Measurements from ENCODE around the gene PLIN5. TPM values are rescaled to one million over a fixed set of nuclear protein-coding genes. Genes with fewer than 3 reads are reported as not detected.

PLIN5 gene
- total and polyA plus RNA-seq, 4 experiments from 2014 or later: 0.28 to 2.2 (median 1.4) TPM; not detected in 1

DNA sequence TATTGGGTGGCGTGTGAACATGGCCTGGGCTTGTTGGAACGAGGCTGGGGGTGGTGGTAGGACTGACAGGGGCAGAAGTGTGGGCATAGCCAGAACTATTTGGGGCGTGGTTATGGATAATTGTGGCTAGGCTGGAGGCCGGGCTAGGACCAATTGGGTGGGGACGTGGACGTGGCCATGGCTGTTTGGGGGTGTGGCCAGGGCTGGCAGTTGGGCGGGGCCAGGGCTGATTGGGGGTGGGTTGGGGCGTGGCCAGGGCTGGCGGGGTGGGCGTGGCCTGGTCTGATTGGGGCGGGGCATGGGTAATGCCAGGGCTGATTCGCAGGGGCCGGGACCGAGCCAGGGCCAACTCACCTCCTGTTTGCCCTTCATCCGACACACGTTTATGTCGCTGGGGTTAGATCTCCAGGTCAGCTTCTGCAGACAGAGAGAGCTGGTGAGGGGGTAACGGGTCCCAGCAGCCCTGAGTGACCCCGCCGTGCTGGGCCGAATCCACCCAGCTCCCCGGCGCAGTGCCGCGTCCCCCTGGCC lies 21.6 kb upstream of the PLIN5 start:
- Mint-ChIP-seq H3K36me3 (no peaks in the 10 kb centered on the region), H3K27me3 (peaks cover 6 to 7% of the 10 kb centered on the region in 2 donors), H3K27ac (no peak overlapping the region), H3K9me3 (peaks cover 0 to 3% (median 0%) of the 10 kb centered on the region in 8 donors), H3K4me1 (peaks cover 0 to 5% (median 1%) of the 10 kb centered on the region in 4 donors), H3K4me3 (no peak overlapping the region)
- ChIA-PET CTCF (ENCODE audit: partially characterized antibody) (interaction anchor here (0.9 kb wide), 1 partner anchor 80 kb away, joined by 5 read pairs; no protein-coding TSS in a partner anchor), POLR2A (ENCODE audit: partially characterized antibody) (no interaction called here)
- Histone ChIP-seq H3K4me3 (ENCODE audit: low read length in 2 of 2) (no peak overlapping the region), H3K27ac (ENCODE audit: low read depth, low read length) (no peak overlapping the region), H3K27me3 (ENCODE audit: insufficient read depth, low read length) (no peaks in the 10 kb centered on the region), H3K9me3 (ENCODE audit: control insufficient read depth in 1 of 2, low read length in 2 of 2) (no peaks in the 10 kb centered on the region), H3K4me1 (ENCODE audit: insufficient read depth, low read length) (no peaks in the 10 kb centered on the region), H3K36me3 (ENCODE audit: insufficient read depth, low read length) (no peaks in the 10 kb centered on the region)
- no peak for DNase-seq
- intact Hi-C loops (cut with micrococcal nuclease): no loop called here

DNA sequence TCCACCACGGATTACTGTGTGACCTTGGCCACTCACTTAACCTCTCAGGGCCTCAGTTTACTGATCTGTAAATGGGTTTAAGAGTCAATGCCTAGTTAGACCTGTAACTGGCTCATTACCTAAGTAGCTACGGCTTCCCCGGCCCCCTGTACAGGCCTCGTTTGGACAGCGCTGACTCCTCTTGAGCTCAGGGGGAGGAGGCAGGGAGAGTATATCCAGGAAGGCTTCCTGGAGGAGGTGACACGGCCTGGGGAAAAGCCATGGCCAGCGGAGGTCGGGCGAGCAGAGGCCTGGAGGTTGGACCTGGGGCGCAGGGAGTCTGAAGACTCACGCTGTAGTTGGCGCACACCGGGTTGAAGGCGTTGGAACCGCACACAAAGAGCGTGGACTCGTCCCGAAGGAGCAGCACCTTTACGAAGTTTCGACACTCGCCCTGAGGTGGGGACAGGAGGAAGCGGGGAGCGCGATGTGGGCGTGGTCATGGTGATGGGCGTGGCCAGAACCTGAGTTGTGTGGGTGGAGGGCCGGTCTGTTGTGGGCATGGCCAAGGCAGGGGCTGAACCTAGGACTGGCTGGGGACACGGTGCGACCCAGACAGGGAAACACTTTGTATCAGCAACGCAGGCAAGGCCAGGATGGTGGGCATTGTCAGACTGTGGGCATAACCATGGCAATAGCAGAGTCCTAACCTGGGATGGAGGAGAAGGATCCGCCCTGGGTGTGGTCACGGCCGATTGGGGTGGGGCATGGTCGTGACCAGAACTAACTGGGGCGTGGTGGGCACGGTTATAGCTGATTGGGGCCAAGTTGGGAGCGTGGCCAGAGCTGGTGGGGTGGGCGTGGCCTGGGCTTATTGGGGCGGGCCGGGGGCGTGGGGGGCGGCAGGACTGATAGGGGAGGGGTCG lies 20.9 kb upstream of the PLIN5 start:
- DNase-seq: no peak
- ChIA-PET POLR2A (ENCODE audit: partially characterized antibody) (no interaction called here), CTCF (ENCODE audit: partially characterized antibody) (no interaction called here)
- intact Hi-C loops (cut with micrococcal nuclease): no loop called here
- peaks cover 0 to 5% (median 1%) of the 10 kb centered on the region in 4 donors for H3K4me1 Mint-ChIP-seq
- H3K27ac Mint-ChIP-seq: peak overlapping the region in 1 of 7 donors; percentile 30
- Histone ChIP-seq H3K27ac (ENCODE audit: low read depth, low read length) (no peak overlapping the region), H3K36me3 (ENCODE audit: insufficient read depth, low read length) (no peaks in the 10 kb centered on the region), H3K27me3 (ENCODE audit: insufficient read depth, low read length) (no peaks in the 10 kb centered on the region), H3K9me3 (ENCODE audit: control insufficient read depth in 1 of 2, low read length in 2 of 2) (no peaks in the 10 kb centered on the region), H3K4me3 (ENCODE audit: low read length in 2 of 2) (no peak overlapping the region), H3K4me1 (ENCODE audit: insufficient read depth, low read length) (no peaks in the 10 kb centered on the region)
- no peaks in the 10 kb centered on the region for H3K36me3 Mint-ChIP-seq
- H3K27me3 Mint-ChIP-seq: peaks cover 6 to 7% of the 10 kb centered on the region in 2 donors
- no peak overlapping the region for H3K4me3 Mint-ChIP-seq
- peaks cover 0 to 3% (median 0%) of the 10 kb centered on the region in 8 donors for H3K9me3 Mint-ChIP-seq

DNA sequence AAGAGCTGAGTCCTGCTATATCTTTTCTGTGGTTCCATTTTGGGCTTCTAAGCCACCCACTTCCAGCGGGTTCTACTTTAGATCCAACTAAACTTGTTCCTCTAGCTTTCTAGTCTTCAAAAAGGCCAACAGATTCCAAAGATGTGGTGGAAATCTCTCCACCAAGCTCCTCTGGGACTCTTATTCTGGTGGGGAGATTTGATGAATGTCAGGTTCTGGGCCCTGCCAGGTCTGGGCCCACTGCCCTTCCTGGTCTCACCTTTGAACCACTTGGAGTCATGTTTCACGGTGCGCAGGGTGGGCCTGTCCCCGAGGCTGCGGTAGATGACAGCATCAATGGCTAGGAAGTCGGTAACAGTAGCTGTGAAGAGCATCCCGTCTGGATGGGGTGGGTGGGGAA lies 19.7 kb upstream of the PLIN5 start:
- ChIA-PET POLR2A (ENCODE audit: partially characterized antibody) (no interaction called here), CTCF (ENCODE audit: partially characterized antibody) (no interaction called here)

DNA sequence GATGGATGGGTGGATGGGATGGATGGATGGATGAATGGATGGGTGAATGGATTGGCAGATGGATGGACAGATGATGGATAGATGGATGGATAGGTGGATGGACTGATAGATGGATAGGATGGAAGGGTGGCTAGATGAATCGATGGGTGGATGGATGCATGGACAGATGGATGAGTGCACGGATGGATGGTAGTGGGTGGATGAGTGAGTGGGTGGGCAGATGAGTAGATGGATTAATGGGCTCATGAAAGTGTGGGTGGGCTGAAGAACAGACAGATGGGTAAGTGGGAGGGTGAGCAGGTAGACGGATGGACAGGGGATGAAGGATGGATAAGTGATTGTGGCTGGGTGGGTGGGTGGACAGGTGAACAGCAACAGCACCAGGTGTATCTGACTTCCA lies 18.8 kb upstream of the PLIN5 start:
- Histone ChIP-seq H3K27me3 (ENCODE audit: insufficient read depth, low read length) (no peaks in the 10 kb centered on the region), H3K9me3 (ENCODE audit: control insufficient read depth in 1 of 2, low read length in 2 of 2) (no peaks in the 10 kb centered on the region), H3K4me3 (ENCODE audit: low read length in 2 of 2) (no peak overlapping the region), H3K4me1 (ENCODE audit: insufficient read depth, low read length) (no peaks in the 10 kb centered on the region), H3K27ac (ENCODE audit: low read depth, low read length) (no peak overlapping the region), H3K36me3 (ENCODE audit: insufficient read depth, low read length) (no peaks in the 10 kb centered on the region)
- DNase-seq: no peak
- peaks cover 0 to 5% (median 1%) of the 10 kb centered on the region in 4 donors for H3K4me1 Mint-ChIP-seq
- H3K27ac Mint-ChIP-seq: peak overlapping the region in 1 of 7 donors; percentile 50
- POLR2A ChIA-PET (ENCODE audit: partially characterized antibody): no interaction called here
- CTCF ChIA-PET (ENCODE audit: partially characterized antibody): no interaction called here
- peaks cover 7 to 9% of the 10 kb centered on the region in 2 donors for H3K27me3 Mint-ChIP-seq
- peaks cover 0 to 3% (median 0%) of the 10 kb centered on the region in 8 donors for H3K9me3 Mint-ChIP-seq
- H3K4me3 Mint-ChIP-seq: no peak overlapping the region
- intact Hi-C loops (cut with micrococcal nuclease): no loop called here
- H3K36me3 Mint-ChIP-seq: no peaks in the 10 kb centered on the region

More for the DNA sequence above, 19.7 kb upstream of the PLIN5 start:
- no peaks in the 10 kb centered on the region for H3K4me1 ChIP-seq (ENCODE audit: insufficient read depth, low read length)
- no peak overlapping the region for H3K4me3 Mint-ChIP-seq
- no peak overlapping the region for H3K27ac ChIP-seq (ENCODE audit: low read depth, low read length)
- peaks cover 9% of the 10 kb centered on the region in 2 donors for H3K27me3 Mint-ChIP-seq
- peaks cover 0 to 5% (median 1%) of the 10 kb centered on the region in 4 donors for H3K4me1 Mint-ChIP-seq
- intact Hi-C loops (cut with micrococcal nuclease): no loop called here
- DNase-seq: no peak
- no peak overlapping the region for H3K4me3 ChIP-seq (ENCODE audit: low read length in 2 of 2)
- peaks cover 0 to 3% (median 0%) of the 10 kb centered on the region in 8 donors for H3K9me3 Mint-ChIP-seq
- no peak overlapping the region for H3K27ac Mint-ChIP-seq
- H3K36me3 ChIP-seq (ENCODE audit: insufficient read depth, low read length): no peaks in the 10 kb centered on the region
- no peaks in the 10 kb centered on the region for H3K36me3 Mint-ChIP-seq
- no peaks in the 10 kb centered on the region for H3K27me3 ChIP-seq (ENCODE audit: insufficient read depth, low read length)
- no peaks in the 10 kb centered on the region for H3K9me3 ChIP-seq (ENCODE audit: control insufficient read depth in 1 of 2, low read length in 2 of 2)

DNA sequence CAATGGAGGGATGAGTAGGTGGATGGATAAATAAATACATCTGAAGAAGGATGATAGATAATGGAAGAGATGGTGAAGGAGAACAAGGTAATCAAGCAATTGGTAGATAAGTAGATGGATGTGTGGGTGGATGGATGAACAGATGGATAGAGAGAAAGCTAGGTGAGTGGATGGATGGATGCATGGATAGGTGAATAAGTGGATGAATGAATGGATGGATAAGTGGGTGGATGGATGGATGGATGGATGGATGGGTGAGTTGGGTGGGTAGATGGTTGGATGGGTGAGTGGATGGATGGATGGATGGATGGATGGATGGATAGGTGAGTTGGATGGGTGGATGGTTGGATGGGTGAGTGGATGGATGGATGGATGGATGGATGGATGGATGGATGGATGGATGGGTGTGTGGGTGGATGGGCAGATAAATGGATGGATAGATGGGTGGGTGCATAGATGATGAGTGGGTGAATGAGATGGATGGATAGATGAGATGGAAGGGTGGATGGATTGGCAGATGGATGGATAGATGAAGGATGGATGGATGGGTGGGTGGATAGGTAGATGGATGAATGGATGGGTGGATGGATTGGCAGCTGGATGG lies 18.2 kb upstream of the PLIN5 start:
- Mint-ChIP-seq H3K27ac (peak overlapping the region in 2 of 7 donors; percentile 23 to 33), H3K9me3 (peaks cover 0 to 3% (median 0%) of the 10 kb centered on the region in 8 donors), H3K4me3 (no peak overlapping the region), H3K36me3 (no peaks in the 10 kb centered on the region), H3K4me1 (peaks cover 0 to 5% (median 1%) of the 10 kb centered on the region in 4 donors), H3K27me3 (peaks cover 7 to 9% of the 10 kb centered on the region in 2 donors)
- H3K27me3 ChIP-seq (ENCODE audit: insufficient read depth, low read length): no peaks in the 10 kb centered on the region
- no peak overlapping the region for H3K27ac ChIP-seq (ENCODE audit: low read depth, low read length)
- DNase-seq: no peak
- no peaks in the 10 kb centered on the region for H3K9me3 ChIP-seq (ENCODE audit: control insufficient read depth in 1 of 2, low read length in 2 of 2)
- ChIA-PET POLR2A (ENCODE audit: partially characterized antibody) (no interaction called here), CTCF (ENCODE audit: partially characterized antibody) (no interaction called here)
- no peak overlapping the region for H3K4me3 ChIP-seq (ENCODE audit: low read length in 2 of 2)
- H3K36me3 ChIP-seq (ENCODE audit: insufficient read depth, low read length): no peaks in the 10 kb centered on the region
- intact Hi-C loops (cut with micrococcal nuclease): no loop called here
- no peaks in the 10 kb centered on the region for H3K4me1 ChIP-seq (ENCODE audit: insufficient read depth, low read length)

DNA sequence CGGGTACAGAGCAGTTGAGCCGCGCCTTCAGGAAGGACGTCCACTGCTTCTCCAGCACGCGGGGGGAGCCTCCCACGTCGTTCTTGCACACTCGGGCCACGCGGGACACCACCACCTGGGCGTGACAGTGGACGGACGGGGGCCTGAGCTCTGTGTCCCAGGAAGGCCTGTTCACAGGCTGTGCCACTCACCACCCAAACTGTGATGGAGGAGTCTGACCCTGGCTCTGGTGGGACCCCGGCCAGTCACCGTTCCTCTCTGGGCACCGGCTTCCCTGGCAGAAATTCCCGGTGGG lies 17.4 kb upstream of the PLIN5 start:
- peaks cover 0 to 5% (median 1%) of the 10 kb centered on the region in 4 donors for H3K4me1 Mint-ChIP-seq
- Histone ChIP-seq H3K4me1 (ENCODE audit: insufficient read depth, low read length) (no peaks in the 10 kb centered on the region), H3K27ac (ENCODE audit: low read depth, low read length) (no peak overlapping the region), H3K4me3 (ENCODE audit: low read length in 2 of 2) (no peak overlapping the region), H3K27me3 (ENCODE audit: insufficient read depth, low read length) (no peaks in the 10 kb centered on the region), H3K36me3 (ENCODE audit: insufficient read depth, low read length) (no peaks in the 10 kb centered on the region), H3K9me3 (ENCODE audit: control insufficient read depth in 1 of 2, low read length in 2 of 2) (no peaks in the 10 kb centered on the region)
- POLR2A ChIA-PET (ENCODE audit: partially characterized antibody): no interaction called here
- CTCF ChIA-PET (ENCODE audit: partially characterized antibody): no interaction called here
- H3K27me3 Mint-ChIP-seq: peaks cover 7 to 9% of the 10 kb centered on the region in 2 donors
- no peaks in the 10 kb centered on the region for H3K36me3 Mint-ChIP-seq
- H3K4me3 Mint-ChIP-seq: no peak overlapping the region
- DNase-seq: no peak
- intact Hi-C loops (cut with micrococcal nuclease): no loop called here
- H3K9me3 Mint-ChIP-seq: peaks cover 0 to 3% (median 0%) of the 10 kb centered on the region in 8 donors
- H3K27ac Mint-ChIP-seq: no peak overlapping the region

DNA sequence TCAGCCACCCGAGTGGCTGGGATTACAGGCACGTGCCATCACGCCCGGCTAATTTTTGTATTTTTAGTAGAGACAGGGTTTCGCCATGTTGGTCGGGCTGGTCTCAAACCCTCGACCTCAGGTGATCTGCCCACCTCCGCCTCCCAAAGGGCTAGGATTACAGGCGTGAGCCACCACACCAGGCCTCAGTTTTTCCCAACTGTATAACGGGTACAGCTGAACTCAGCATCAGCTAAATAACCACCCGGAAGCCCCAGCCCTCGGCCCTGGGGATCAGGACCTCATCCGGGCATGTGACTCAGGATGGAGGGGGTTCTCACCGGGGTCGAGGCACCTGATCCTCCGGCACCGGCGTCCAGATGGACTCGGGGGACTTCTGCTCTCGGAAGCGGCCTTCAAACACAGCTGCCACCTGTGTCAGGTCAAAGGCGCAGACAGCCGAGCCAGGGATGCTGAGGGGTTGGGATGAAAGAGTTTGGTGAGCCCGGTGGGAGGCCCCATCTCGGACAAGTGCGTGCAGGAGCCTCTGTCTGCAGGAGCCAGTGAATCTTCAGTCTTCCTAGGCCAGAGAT lies 15.5 kb upstream of the PLIN5 start:
- intact Hi-C loops (cut with micrococcal nuclease): no loop called here
- H3K9me3 Mint-ChIP-seq: peaks cover 0 to 3% (median 0%) of the 10 kb centered on the region in 8 donors
- H3K27ac Mint-ChIP-seq: no peak overlapping the region
- no peak overlapping the region for H3K4me3 ChIP-seq (ENCODE audit: low read length in 2 of 2)
- no peaks in the 10 kb centered on the region for H3K27me3 ChIP-seq (ENCODE audit: insufficient read depth, low read length)
- H3K4me1 ChIP-seq (ENCODE audit: insufficient read depth, low read length): no peaks in the 10 kb centered on the region
- H3K36me3 Mint-ChIP-seq: no peaks in the 10 kb centered on the region
- H3K4me1 Mint-ChIP-seq: peaks cover 0 to 5% (median 1%) of the 10 kb centered on the region in 4 donors
- ChIA-PET CTCF (ENCODE audit: partially characterized antibody) (no interaction called here), POLR2A (ENCODE audit: partially characterized antibody) (no interaction called here)
- no peak overlapping the region for H3K27ac ChIP-seq (ENCODE audit: low read depth, low read length)
- no peaks in the 10 kb centered on the region for H3K9me3 ChIP-seq (ENCODE audit: control insufficient read depth in 1 of 2, low read length in 2 of 2)
- H3K4me3 Mint-ChIP-seq: no peak overlapping the region
- peaks cover 7 to 9% of the 10 kb centered on the region in 2 donors for H3K27me3 Mint-ChIP-seq
- DNase-seq: no peak
- no peaks in the 10 kb centered on the region for H3K36me3 ChIP-seq (ENCODE audit: insufficient read depth, low read length)
